Measurements from ENCODE around the gene CARMIL1. TPM values are rescaled to one million over a fixed set of nuclear protein-coding genes. Genes with fewer than 3 reads are reported as not detected.

The CARMIL1 gene
- total RNA-seq, 4 donors from 2014 or later, result 11.8 to 23.2 (median 17.1) TPM

DNA sequence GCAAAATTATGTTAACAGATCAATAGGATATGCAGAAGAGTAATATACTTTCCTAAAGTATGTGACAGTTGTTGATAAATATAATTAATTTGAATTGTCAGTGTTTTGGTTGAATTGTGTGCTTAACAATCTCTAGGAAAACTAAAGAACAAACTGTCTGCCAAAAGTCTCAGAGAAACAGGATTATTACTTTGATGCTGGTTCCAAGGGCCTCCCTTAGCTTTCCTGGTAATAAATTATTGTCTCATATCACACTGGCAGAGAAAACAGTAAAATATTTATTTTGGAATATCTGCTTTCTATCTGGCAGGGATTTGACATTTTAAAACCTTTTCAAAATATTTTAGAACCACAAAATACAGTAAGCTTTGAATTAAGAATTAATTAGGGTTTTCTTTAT lies 40.1 kb upstream of the CARMIL1 start:
- intact Hi-C loops (cut with DNase I; ENCODE audit: low total_unique reads), result no loop called here
- TF ChIP-seq, protein P1, sequence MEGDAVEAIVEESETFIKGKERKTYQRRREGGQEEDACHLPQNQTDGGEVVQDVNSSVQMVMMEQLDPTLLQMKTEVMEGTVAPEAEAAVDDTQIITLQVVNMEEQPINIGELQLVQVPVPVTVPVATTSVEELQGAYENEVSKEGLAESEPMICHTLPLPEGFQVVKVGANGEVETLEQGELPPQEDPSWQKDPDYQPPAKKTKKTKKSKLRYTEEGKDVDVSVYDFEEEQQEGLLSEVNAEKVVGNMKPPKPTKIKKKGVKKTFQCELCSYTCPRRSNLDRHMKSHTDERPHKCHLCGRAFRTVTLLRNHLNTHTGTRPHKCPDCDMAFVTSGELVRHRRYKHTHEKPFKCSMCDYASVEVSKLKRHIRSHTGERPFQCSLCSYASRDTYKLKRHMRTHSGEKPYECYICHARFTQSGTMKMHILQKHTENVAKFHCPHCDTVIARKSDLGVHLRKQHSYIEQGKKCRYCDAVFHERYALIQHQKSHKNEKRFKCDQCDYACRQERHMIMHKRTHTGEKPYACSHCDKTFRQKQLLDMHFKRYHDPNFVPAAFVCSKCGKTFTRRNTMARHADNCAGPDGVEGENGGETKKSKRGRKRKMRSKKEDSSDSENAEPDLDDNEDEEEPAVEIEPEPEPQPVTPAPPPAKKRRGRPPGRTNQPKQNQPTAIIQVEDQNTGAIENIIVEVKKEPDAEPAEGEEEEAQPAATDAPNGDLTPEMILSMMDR (IDR thresholded peaks at IDR 0.05), result no peak
- TF ChIP-seq POLR2A (IDR thresholded peaks at IDR 0.05), result no peak
- H3K4me3 ChIP-seq, result no peak overlapping the region
- no peaks in the 10 kb centered on the region for H3K27me3 ChIP-seq
- H3K4me1 ChIP-seq, result peaks cover 0 to 3% of the 10 kb centered on the region in 2 donors
- H3K27ac ChIP-seq, result peak overlapping the region in 1 of 2 donors; percentile 75
- DNase-seq, result no peak
- no peaks in the 10 kb centered on the region for H3K36me3 ChIP-seq
- no peaks in the 10 kb centered on the region for H3K9me3 ChIP-seq

DNA sequence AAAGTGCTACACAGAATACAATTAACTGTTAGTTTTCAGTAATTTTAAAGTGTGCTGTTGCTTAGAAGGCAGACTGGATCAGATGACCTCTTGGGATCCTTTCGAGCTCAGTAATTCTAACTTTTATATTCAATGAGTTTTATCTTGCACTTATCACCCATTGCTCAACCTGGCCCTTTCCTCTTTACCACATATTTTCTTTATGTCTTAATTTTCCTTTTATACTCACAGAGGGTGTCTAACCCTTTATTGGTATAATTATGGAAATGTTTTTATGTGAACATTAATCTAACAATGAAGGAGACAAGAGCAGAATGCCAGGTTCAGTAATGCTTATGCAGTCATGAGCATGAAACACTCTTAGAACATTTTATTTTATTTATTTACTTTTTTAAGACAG lies 39.7 kb upstream of the CARMIL1 start:
- H3K4me3 ChIP-seq, result no peak overlapping the region
- H3K9me3 ChIP-seq, result no peaks in the 10 kb centered on the region
- H3K4me1 ChIP-seq, result peaks cover 0 to 3% of the 10 kb centered on the region in 2 donors
- DNase-seq, result no peak
- no peaks in the 10 kb centered on the region for H3K27me3 ChIP-seq
- H3K36me3 ChIP-seq, result no peaks in the 10 kb centered on the region
- TF ChIP-seq, protein P1 (IDR thresholded peaks at IDR 0.05), result no peak
- TF ChIP-seq POLR2A (IDR thresholded peaks at IDR 0.05), result no peak
- peak overlapping the region in 1 of 2 donors; percentile 75 for H3K27ac ChIP-seq
- intact Hi-C loops (cut with DNase I; ENCODE audit: low total_unique reads), result no loop called here

DNA sequence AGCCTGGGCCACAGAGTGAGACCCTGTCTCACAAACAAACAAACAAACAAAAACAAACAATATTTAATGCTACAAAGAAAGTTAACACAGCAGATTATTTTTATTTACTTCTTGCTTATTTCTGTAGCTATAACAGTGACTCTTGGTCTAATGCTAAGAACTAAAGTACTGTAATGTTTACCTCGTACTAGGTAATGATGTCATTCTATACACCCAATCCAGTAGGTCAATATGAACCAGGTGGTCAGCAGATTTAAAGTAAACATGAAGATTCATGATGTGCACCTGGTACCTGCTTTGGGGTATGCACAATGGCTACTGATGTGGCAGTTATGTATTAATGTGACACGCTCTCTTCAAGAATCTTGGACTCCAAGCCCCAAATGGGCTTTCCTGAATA lies 36.6 kb upstream of the CARMIL1 start:
- Histone ChIP-seq H3K27ac (no peak overlapping the region), H3K36me3 (no peaks in the 10 kb centered on the region), H3K4me3 (no peak overlapping the region), H3K4me1 (peaks cover 0 to 3% of the 10 kb centered on the region in 2 donors), H3K27me3 (no peaks in the 10 kb centered on the region), H3K9me3 (no peaks in the 10 kb centered on the region)
- no peak for TF ChIP-seq POLR2A (IDR thresholded peaks at IDR 0.05)
- TF ChIP-seq, protein P1 (IDR thresholded peaks at IDR 0.05), result no peak
- no peak for DNase-seq
- intact Hi-C loops (cut with DNase I; ENCODE audit: low total_unique reads), result no loop called here

DNA sequence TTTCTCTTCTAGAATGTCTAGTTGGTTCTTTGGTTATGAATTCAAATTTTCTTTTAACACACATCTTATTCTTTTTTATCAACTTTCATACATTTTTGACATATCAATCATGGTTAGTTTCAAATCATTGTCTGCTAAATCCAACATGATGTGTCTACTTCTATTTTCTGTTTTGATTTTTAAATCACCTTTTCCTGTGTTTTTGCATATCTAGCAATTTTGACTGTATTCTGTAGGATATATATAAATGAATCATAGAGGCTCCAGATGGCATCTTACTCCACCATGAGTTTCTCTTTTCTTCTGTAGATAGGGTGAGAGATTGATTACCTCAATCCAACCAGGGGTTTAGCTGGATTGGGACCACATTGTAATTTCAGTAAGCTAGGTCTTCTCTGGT lies 34.3 kb upstream of the CARMIL1 start:
- no peak overlapping the region for H3K4me3 ChIP-seq
- no peak for DNase-seq
- intact Hi-C loops (cut with DNase I; ENCODE audit: low total_unique reads), result no loop called here
- H3K27me3 ChIP-seq, result no peaks in the 10 kb centered on the region
- no peak overlapping the region for H3K27ac ChIP-seq
- H3K4me1 ChIP-seq, result no peaks in the 10 kb centered on the region
- no peaks in the 10 kb centered on the region for H3K9me3 ChIP-seq
- TF ChIP-seq, protein P1 (IDR thresholded peaks at IDR 0.05), result no peak
- TF ChIP-seq POLR2A (IDR thresholded peaks at IDR 0.05), result no peak
- H3K36me3 ChIP-seq, result no peaks in the 10 kb centered on the region

DNA sequence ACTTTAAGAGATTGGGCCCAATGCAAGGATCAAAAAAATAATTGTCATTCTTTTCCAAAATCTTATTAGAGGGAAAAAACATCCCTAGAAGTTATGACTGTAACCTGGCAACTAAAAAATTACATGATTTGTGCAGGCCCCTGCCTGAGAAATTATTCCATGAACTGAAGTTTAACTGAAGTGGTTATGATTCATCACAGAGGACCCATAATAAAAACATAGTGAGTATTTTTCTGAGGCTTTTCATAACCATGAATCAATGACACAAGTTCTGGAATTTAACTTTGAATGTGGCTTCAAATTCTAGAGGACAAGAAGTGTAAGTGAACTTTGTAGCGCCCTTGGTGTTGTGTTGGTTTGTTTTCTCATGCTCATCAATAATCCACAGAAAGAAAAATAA lies 31.1 kb upstream of the CARMIL1 start:
- DNase-seq, result no peak
- Histone ChIP-seq H3K27me3 (no peaks in the 10 kb centered on the region), H3K4me3 (no peak overlapping the region), H3K36me3 (no peaks in the 10 kb centered on the region), H3K27ac (no peak overlapping the region), H3K9me3 (no peaks in the 10 kb centered on the region), H3K4me1 (no peaks in the 10 kb centered on the region)
- intact Hi-C loops (cut with DNase I; ENCODE audit: low total_unique reads), result no loop called here
- TF ChIP-seq POLR2A (IDR thresholded peaks at IDR 0.05), result no peak
- TF ChIP-seq, protein P1 (IDR thresholded peaks at IDR 0.05), result no peak
